GM10266 (cell line): Measurements from ENCODE around the gene TNFRSF14.

Source experiments
- DNase-seq: peaks from one replicate; pipeline ENCODE4 v3.0.0; 2012; ENCODE audit errors: extremely low spot score
- CTCF ChIP-seq: IDR thresholded peaks from 2 replicates; pipeline ENCODE4 v1.5.1; 2012; ENCODE audit warnings: mild to moderate bottlenecking, low read depth; ENCODE audit not compliant: control insufficient read depth, insufficient read depth; ENCODE audit errors: missing control alignments

Gene TNFRSF14

GRCh38 chr1:2512862-2513421 is 43.2 kb upstream of the TNFRSF14 start:
- DNase-seq = no peak
- TF ChIP-seq CTCF = no peak

- no peak for TF ChIP-seq CTCF
- no peak for DNase-seq
Measured at GRCh38 chr1:2513939-2514652, 42.1 kb upstream of the TNFRSF14 start.

GRCh38 chr1:2514863-2515762 is 41.1 kb upstream of the TNFRSF14 start:
- no peak for DNase-seq
- no peak for TF ChIP-seq CTCF

- TF ChIP-seq CTCF = no peak
- DNase-seq = no peak
Measured at GRCh38 chr1:2515763-2516080, 40.4 kb upstream of the TNFRSF14 start.

- no peak for DNase-seq
- no peak for TF ChIP-seq CTCF
Measured at GRCh38 chr1:2516124-2516523, 40.0 kb upstream of the TNFRSF14 start.

GRCh38 chr1:2516946-2517345 is 39.2 kb upstream of the TNFRSF14 start:
- no peak for TF ChIP-seq CTCF
- DNase-seq = no peak

GRCh38 chr1:2517966-2518365 is 38.2 kb upstream of the TNFRSF14 start:
- DNase-seq = no peak
- TF ChIP-seq CTCF = no peak
